Esophagus squamous epithelium (tissue), 4 donors: Measurements from ENCODE around the gene GLRA3.

Experiments used
- POLR2A ChIP-seq, 4 donors: fragments of 450-650 bp; IDR thresholded peaks; one replicate each; pipeline ENCODE4 v1.6.1; 2017; ENCODE audit warnings: antibody characterized with exemption in 4 of 4, mild to moderate bottlenecking in 4 of 4, moderate library complexity in 3 of 4
- TF ChIP-seq, protein P1 (sequence below), 6 experiments: fragments of 450-650 bp in 4 of 6; fragments of 200-600 bp in 2 of 6; sonication (generic) in 2 of 6; IDR thresholded peaks; one replicate each; pipeline ENCODE4 v1.5.1; 2016 to 2019; ENCODE audit warnings: antibody characterized with exemption in 6 of 6, mild to moderate bottlenecking in 4 of 6, moderate library complexity in 4 of 6

DNA sequence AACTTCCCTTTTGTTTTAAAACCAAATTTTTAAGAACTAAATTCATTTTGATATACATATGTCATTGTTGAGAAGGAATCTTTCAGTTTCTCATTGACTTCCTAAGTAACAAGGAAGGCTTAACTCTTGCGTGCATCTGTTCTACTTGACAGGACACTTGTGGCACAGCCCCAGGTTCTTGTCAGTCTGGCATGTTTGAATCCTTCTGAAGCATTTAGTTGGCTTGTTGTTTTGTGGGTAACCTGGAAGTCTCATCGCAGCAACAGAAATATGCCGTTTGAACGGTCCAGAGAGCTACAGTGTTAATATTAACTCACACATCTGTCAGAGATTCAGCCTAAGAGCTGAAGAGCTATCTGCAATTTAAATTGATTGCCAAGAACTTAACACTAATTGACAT is 76.0 kb downstream of the GLRA3 start:
- no peak for TF ChIP-seq POLR2A (IDR thresholded peaks at IDR 0.05)
- TF ChIP-seq, protein P1, sequence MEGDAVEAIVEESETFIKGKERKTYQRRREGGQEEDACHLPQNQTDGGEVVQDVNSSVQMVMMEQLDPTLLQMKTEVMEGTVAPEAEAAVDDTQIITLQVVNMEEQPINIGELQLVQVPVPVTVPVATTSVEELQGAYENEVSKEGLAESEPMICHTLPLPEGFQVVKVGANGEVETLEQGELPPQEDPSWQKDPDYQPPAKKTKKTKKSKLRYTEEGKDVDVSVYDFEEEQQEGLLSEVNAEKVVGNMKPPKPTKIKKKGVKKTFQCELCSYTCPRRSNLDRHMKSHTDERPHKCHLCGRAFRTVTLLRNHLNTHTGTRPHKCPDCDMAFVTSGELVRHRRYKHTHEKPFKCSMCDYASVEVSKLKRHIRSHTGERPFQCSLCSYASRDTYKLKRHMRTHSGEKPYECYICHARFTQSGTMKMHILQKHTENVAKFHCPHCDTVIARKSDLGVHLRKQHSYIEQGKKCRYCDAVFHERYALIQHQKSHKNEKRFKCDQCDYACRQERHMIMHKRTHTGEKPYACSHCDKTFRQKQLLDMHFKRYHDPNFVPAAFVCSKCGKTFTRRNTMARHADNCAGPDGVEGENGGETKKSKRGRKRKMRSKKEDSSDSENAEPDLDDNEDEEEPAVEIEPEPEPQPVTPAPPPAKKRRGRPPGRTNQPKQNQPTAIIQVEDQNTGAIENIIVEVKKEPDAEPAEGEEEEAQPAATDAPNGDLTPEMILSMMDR (IDR thresholded peaks at IDR 0.05): no peak
